Left cardiac atrium (tissue), 4 donors: Measurements from ENCODE around the gene C3orf20. TPM values are rescaled to one million over a fixed set of nuclear protein-coding genes. Genes with fewer than 3 reads are reported as not detected.
A peak's percentile ranks its signal among the peaks of the same experiment; 100 is the strongest.

Experiments used
- ATAC-seq, 2 donors: fragments of 200-7000 bp; cut with Tn5 transposase; one replicate each; pipeline ENCODE4 v1.9.1; 2020; ENCODE audit warnings: mild to moderate bottlenecking in 2 of 2, moderate library complexity in 2 of 2
- DNase-seq: peaks from one replicate; pipeline ENCODE4 v3.0.0-alpha.2; 2020
- intact Hi-C, 2 donors: fragments of 100-400 bp; cut with DNase I; formaldehyde crosslinking; loops; one replicate each; pipeline versions ENCODE4 v1.14.1 to v1.15.1; 2022 to 2023
- long read RNA-seq: library from polyadenylated mRNA; unstranded; transcript quantifications from one replicate; pipeline ENCODE4 v2.0.0, GENCODE V29; 2021
- total RNA-seq, 2 donors: library from RNA; stranded (reverse); fragmentation: NEBNext Ultra II Directional; extraction: Animal tissue kit (Norgen Biotek cat#: 25700); gene quantifications; one replicate each; pipeline ENCODE4 v1.2.1, GENCODE V29; 2021
- donor health status: DM: no; HTN: yes; CAD: no.
- donor health status: DM: no; HTN: yes; CAD: no; lungs with severe emphysema.
- donor health status: DM: yes; HTN: yes; CAD: no.
- donor health status: Dilated cardiomyopathy.

Gene C3orf20
- under 1 TPM in 1 of 2 donors, not detected in 1; 0.10 TPM for total RNA-seq
- long read RNA-seq: 0 reads

- DNase-seq (no peak), ATAC-seq (no peak)
- intact Hi-C loops: loop anchor here (1.0 to 5.0 kb wide), 4 partner anchors 102 to 247 kb away; no protein-coding TSS in a partner anchor
These were observed at the start of gene C3orf20 for GRCh38 chr3:14674841-14675240. Gene C3orf20, plus strand, starts transcription at chr3:14675141. Its CDS starts 7,573 bp downstream, at chr3:14682714.

GRCh38 chr3:14625443-14625842 lies 49.5 kb upstream of the C3orf20 start:
- intact Hi-C loops: loop anchor here in 1 of 2 donors (10.0 kb wide), 1 partner anchor 111 kb away; no protein-coding TSS in a partner anchor
- no peak for ATAC-seq
- no peak for DNase-seq

- ATAC-seq (no peak), DNase-seq (no peak)
- intact Hi-C loops: loop anchor here in 1 of 2 donors (10.0 kb wide), 1 partner anchor 113 kb away; no protein-coding TSS in a partner anchor
These were observed 47.1 kb upstream of the C3orf20 start for GRCh38 chr3:14627815-14628214.

- ATAC-seq (no peak), DNase-seq (no peak)
- intact Hi-C loops: loop anchor here in 1 of 2 donors (10.0 kb wide), 1 partner anchor 114 kb away; no protein-coding TSS in a partner anchor
These were observed 46.5 kb upstream of the C3orf20 start for GRCh38 chr3:14628406-14628805.

- no peak for DNase-seq
- ATAC-seq: no peak
- intact Hi-C loops: no loop called here
These were observed 44.4 kb upstream of the C3orf20 start for GRCh38 chr3:14630404-14631100.

- ATAC-seq: no peak
- intact Hi-C loops: no loop called here
- DNase-seq: no peak
These were observed 43.8 kb upstream of the C3orf20 start for GRCh38 chr3:14631101-14631497.

- intact Hi-C loops: no loop called here
These were observed 43.1 kb upstream of the C3orf20 start for GRCh38 chr3:14631687-14632441.

GRCh38 chr3:14632442-14632930 lies 42.5 kb upstream of the C3orf20 start:
- ATAC-seq: no peak
- intact Hi-C loops: no loop called here
- no peak for DNase-seq

More at GRCh38 chr3:14631687-14632441, 43.1 kb upstream of the C3orf20 start:
- no peak for ATAC-seq
- DNase-seq: no peak

- intact Hi-C loops: no loop called here
- no peak for DNase-seq
- no peak for ATAC-seq
These were observed 41.5 kb upstream of the C3orf20 start for GRCh38 chr3:14633417-14633816.

- peak; percentile 71 for DNase-seq
- peak; percentile 75 to 78 for ATAC-seq
These were observed 41.0 kb upstream of the C3orf20 start for GRCh38 chr3:14633819-14634424.

GRCh38 chr3:14634763-14635400 lies 40.1 kb upstream of the C3orf20 start:
- ATAC-seq (no peak), DNase-seq (no peak)
- intact Hi-C loops: no loop called here

More at GRCh38 chr3:14633819-14634424, 41.0 kb upstream of the C3orf20 start:
- intact Hi-C loops: no loop called here

GRCh38 chr3:14636496-14637087 lies 38.3 kb upstream of the C3orf20 start:
- DNase-seq: no peak

GRCh38 chr3:14640157-14640562 lies 34.8 kb upstream of the C3orf20 start:
- ATAC-seq (no peak), DNase-seq (no peak)

More at GRCh38 chr3:14636496-14637087, 38.3 kb upstream of the C3orf20 start:
- no peak for ATAC-seq
- intact Hi-C loops: no loop called here

GRCh38 chr3:14640734-14641133 lies 34.2 kb upstream of the C3orf20 start:
- ATAC-seq (no peak), DNase-seq (no peak)
- intact Hi-C loops: no loop called here

More at GRCh38 chr3:14640157-14640562, 34.8 kb upstream of the C3orf20 start:
- intact Hi-C loops: no loop called here

- ATAC-seq (no peak), DNase-seq (no peak)
- intact Hi-C loops: no loop called here
These were observed 33.6 kb upstream of the C3orf20 start for GRCh38 chr3:14641346-14641745.

- DNase-seq: no peak
- intact Hi-C loops: no loop called here
- no peak for ATAC-seq
These were observed 29.5 kb upstream of the C3orf20 start for GRCh38 chr3:14645453-14645852.

- intact Hi-C loops: no loop called here
- ATAC-seq: no peak
- DNase-seq: no peak
These were observed 28.8 kb upstream of the C3orf20 start for GRCh38 chr3:14646131-14646573.

- DNase-seq: no peak
- ATAC-seq: no peak
- intact Hi-C loops: no loop called here
These were observed 28.1 kb upstream of the C3orf20 start for GRCh38 chr3:14646589-14647413.
